Muscle of back (tissue), 11 donors: ENCODE results near the gene BCAS3. TPM values are rescaled to one million over a fixed set of nuclear protein-coding genes. Genes with fewer than 3 reads are reported as not detected.

Experiments used
- DNase-seq, 3 donors: peaks; one replicate each; pipeline versions ENCODE4 v3.0.0 to v3.0.0-alpha.2; 2013
- polyA plus RNA-seq, 10 donors: library from polyadenylated mRNA; unstranded; fragments of 120-200 nt; gene quantifications; one replicate each; pipeline ENCODE4 v1.2.1, GENCODE V29; 2013; ENCODE audit not compliant: insufficient read length in 10 of 10

Gene BCAS3
- polyA plus RNA-seq, 10 donors: 8.0 to 13.2 (median 10.2) TPM

DNA sequence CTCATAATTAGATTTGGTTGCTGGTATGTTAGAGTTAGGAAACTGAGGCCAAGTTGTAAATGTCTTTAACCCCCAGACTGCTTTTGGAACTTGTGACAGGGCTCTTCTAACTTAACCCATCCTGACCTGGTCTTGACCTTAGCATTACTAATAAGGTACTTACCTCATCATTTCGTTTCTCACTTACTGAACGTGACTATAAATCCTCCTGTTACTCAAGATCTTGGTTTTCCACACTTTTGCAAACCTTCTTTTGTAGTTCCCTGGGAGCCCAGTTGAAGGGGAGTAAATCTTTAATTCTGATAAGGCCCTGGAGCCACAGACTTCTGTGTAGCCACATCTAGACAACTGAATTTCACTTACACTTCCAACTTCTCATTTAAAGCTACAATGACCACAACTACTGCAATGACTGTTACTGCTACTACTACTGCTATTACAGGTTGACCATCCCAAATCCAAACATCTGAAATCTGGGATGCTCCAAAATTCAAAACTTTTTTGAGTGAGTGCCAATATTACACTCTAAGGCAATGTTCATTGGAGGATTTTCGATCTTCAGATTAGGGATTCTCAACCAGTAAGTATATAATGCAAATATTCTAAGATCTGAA, 473.1 kb downstream of the BCAS3 start:
- no peak for DNase-seq

- DNase-seq: no peak
Measured at GRCh38 chr17:61152898-61153297, 475.2 kb downstream of the BCAS3 start.

- no peak for DNase-seq
Measured at GRCh38 chr17:61155590-61156237, 478.1 kb downstream of the BCAS3 start.

GRCh38 chr17:61157246-61157886, 479.7 kb downstream of the BCAS3 start:
- DNase-seq: peak in 2 of 3 donors; percentile 32 to 62

GRCh38 chr17:61158376-61158775, 480.7 kb downstream of the BCAS3 start:
- DNase-seq: no peak

GRCh38 chr17:61159221-61159814, 481.7 kb downstream of the BCAS3 start:
- no peak for DNase-seq

- no peak for DNase-seq
Measured at GRCh38 chr17:61160204-61160603, 482.6 kb downstream of the BCAS3 start.

- no peak for DNase-seq
Measured at GRCh38 chr17:61160789-61161445, 483.3 kb downstream of the BCAS3 start.

DNA sequence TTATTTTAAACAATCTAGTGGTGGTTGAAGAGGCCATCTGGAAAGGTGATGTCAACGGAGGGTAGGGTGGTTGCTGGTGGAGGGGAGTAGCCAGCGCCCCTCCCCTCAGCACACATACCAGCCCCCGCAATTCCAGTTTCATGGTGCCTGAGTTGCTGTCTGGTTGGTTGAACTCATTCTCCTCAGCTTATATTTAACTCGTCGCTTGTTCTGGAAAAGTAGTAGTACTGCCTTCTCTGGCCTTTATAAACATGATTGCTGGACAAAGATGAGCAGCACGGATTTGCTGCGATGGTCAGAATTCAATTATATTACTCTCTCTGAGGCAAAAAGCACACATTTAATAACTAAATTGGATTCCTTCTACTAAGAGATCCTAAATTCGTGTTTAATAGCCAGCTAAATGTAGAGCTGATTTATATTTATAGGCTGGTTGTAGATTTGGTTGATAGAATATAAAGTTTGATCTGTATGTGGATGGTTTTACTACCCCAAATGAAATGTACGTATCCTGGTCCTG, 484.0 kb downstream of the BCAS3 start:
- no peak for DNase-seq

- no peak for DNase-seq
Measured at GRCh38 chr17:61164517-61164916, 486.9 kb downstream of the BCAS3 start.

DNA sequence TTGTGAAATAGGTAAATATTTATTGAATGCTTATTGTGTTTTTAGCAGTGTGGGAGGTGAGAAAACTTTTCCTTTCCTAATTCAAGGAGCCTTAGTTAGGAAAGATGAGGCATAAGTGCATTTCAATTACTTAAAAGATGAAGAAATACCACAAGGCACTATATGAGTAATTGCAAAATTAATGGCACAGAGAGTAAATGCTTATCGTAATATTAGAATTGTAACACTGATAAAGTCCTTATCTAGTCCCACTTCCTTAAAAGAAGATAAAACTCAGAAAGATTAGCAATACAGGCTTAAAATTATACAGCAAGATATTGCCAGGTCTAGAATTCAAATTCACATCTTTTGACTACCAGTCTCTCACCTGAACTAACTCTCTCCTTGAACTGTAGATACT, 489.4 kb downstream of the BCAS3 start:
- DNase-seq: no peak

GRCh38 chr17:61168506-61168905, 490.9 kb downstream of the BCAS3 start:
- no peak for DNase-seq

DNA sequence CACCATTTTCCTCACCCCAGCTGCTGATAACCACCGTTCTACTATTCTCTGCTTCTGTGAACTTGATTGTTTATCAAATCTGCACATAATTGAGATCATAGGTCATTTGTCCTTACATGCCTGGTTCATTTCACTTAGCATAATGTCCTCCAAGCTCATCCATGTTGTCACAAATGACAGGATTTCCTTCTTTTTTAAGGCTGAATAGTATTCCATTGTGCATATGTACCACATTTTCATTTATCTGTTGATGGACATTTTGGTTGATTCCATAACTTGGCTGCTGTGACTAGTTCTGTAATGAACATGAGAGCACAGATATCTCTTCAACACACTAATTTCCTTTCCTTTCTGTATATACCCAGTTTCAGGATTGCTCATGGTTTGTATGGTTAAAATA, 496.7 kb downstream of the BCAS3 start:
- no peak for DNase-seq

DNA sequence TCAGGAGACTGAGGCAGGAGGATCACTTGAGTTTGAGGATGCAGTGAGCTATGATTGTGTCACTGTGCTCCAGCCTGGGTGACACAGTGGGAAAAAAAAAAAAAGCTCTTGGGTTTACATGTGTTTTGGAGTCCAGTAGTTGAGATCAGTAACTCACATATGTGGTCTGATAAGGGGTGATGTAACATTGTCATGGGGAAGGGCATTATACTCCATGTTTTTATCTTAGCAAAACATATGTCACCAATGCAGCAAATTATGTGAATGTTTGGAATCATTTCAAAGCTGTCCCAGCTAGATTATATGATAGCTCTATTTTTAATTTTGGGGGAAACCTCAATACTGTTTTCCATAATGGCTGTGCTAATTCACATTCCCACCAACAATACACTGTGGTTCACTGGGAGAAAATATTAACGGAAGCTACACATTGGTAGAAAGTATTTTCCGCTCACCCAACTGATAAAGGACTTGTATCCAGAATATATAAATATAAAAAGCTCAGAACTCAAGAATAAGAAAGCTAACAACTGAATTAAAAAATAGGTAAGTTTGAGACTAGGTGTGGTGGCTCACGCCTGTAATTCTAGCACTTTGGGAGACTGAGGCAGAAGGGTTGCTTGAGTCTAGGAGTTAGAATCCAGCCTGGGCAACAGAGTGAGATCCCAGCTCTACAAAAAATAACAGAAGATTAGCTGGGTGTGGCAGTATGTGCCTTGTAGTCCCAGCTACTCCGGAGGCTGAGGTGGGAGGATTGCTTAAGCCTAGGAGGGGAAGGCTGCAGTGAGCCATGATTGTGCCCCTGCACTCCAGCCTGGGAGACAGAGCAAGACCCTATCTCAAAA, 497.9 kb downstream of the BCAS3 start:
- DNase-seq: no peak

DNA sequence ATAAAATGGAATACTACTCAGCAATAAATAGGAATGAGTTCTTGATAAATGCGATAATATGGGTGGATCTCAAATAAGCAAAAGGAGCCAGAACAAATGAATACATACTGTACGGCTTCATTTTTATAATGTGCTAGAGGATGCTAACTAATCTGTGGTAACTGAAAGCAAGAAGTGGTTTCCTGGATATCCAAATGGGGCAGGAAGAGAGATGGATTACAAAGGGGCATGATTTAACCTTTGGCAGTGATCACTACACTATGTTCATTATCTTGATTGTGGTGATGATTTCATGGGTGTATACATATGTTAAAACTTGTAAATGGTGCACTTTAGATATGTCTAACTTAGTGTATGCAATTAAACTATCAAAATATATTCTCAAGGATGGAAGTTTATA, 499.7 kb downstream of the BCAS3 start:
- DNase-seq: no peak

- no peak for DNase-seq
Measured at GRCh38 chr17:61178284-61178683, 500.6 kb downstream of the BCAS3 start.

DNA sequence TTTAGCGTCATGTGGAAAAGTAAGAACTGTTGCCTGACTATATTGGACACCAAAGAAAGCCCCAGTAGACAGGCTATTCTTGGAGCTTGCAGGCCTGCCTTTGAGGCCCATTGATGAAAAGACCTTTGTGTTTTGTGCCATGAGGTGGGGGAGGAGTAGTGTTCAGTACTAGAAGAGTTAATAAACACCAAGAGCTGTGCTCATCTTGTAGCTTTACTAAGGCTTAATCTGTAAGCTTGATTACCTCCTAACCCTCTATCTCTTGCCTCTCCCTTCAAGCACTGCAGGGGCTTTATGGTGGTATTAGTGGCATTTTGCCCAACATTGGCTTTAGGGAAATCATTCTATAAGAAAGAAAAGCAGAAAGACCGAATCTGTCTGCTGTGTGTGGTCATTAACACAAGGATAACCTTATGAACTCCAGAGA, 501.7 kb downstream of the BCAS3 start:
- DNase-seq: peak in 1 of 3 donors; percentile 32

- no peak for DNase-seq
Measured at GRCh38 chr17:61183793-61184192, 506.1 kb downstream of the BCAS3 start.

- no peak for DNase-seq
Measured at GRCh38 chr17:61185385-61185784, 507.7 kb downstream of the BCAS3 start.

DNA sequence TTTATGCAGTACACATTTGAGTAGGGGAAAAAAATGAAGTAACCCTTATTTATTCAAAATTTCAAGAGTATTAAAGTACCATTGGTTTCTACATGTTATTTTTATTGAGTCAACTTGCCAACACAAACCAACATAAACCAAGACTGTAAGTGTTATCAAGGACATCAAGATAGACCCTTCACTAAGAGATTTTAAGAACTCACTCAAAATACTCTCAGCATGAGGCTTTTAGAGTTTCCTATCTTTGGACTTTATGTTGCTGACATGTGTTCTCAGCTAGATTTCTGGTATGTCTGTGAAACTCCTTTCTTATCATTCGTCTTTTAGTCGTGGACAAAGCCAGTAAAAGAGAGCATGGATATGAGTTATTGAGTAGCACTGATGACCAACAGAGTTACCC, 509.4 kb downstream of the BCAS3 start:
- DNase-seq: no peak

DNA sequence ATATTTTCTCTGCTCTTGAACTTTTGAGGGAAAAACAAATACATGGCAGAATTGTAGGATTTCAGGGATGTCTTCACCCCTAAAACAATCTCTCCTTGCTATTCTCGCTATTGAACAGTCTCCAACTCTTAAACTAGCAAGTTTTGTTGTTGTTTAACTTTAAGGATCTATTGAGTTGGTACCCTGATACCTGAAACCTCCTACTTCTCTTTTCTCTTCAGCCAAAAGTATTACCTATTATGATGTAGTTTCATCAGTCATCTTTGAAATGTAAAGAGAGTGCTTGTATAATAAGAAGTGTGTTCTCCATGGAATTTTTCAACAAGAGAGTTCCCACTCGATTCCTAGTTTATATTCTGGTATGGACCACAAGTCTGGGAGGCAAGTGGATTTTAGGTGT, 510.4 kb downstream of the BCAS3 start:
- no peak for DNase-seq
